Stimulated activated CD8-positive, alpha-beta memory T cell treated with anti-CD3 and anti-CD28 coated beads, Interleukin-12 subunit alpha, Interleukin-12 subunit beta, amount 100 ng/mL, for 4 hours (primary cell): ENCODE results near the gene IFNA8.
"Not testable (repeated sequence)": the region's sequence is repeated elsewhere in the genome, so short reads cannot be mapped to it uniquely, and the experiment has no call there.

Experiments
- DNase-seq: peaks from one replicate; pipeline ENCODE4 v3.0.0-alpha.2; 2020; ENCODE audit warnings: low read depth

The IFNA8 gene

DNA sequence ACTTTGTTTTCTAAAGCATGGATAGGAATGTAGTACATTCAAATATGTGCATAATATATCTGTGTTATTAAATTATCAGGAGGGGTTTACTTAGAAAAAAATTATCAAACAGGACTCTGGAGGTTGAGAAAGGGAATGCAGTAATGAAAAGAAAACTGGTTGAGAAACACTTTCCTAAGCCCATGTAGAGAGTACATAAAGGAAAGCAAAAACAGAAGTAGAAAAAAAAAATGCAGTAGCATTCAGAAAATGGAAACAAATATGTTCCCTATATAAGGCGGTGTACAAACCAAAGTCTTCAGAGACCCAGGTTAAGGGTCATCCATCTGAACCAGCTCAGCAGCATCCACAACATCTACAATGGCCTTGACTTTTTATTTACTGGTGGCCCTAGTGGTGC, at the start of gene IFNA8:
IFNA8 (plus strand) TSS at position 301 of the 400 bp plus-strand sequence; CDS start at position 361, 60 bp downstream.
- DNase-seq, result no peak

DNA sequence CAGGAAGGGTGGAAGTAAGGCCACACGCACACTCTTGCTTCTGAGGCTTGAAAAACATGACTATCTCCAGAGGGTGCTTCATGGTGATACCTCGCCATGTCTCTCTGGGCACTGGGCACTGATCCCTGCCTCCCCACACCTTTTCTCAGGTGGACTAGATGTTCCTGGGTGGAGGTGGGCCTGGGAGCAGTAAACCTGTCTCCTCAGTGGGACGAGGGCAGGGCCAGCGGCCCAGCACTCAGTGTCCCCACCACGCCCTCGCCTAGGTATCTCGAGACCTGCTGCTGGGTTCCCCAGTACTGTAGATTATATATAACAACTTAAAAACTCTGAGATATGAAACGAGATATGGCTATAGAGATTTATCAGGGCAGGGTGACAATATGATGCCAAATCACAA, 46.6 kb upstream of the IFNA8 start:
- DNase-seq, result no peak

DNA sequence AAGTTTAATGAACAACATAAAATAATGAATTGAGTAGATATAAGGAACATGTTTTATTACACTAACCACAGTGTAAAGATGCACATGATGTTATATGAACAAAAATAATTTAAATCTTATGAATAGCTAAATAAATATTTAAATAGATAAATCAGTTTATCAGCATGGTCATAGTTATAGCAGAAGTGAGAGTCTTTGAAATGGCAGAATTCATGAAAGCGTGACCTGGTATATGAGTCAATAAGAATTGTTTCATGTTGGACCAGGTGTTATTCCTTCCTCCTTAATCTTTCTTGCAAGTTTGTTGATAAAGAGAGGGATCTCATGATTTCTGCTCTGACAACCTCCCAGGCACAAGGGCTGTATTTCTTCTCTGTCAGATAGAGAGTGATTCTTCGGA, 41.7 kb upstream of the IFNA8 start:
- DNase-seq, result not testable (repeated sequence)

DNA sequence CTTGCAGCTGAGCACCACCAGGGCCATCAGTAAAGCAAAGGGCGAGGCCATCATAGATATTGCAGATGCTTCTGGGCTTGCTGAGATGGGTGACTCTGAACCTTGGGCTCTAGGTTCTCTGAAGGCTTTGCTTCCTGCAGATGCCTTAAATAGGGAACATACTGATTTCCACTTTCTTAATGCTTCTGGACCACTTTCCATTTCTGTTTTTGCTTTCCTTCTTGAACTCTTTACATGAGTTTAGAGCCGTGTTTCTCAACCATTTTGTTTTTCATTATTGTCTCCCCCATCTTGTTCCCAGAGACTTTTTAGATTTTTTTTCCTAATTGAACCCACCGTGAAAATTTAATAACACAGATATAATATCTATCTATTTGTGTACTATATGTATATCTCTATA, 41.0 kb upstream of the IFNA8 start, which contains the start of gene IFNA13:
IFNA13 (minus strand) TSS at position 101 of the 400 bp plus-strand sequence; CDS start at position 54, 47 bp downstream.
- no peak for DNase-seq

DNA sequence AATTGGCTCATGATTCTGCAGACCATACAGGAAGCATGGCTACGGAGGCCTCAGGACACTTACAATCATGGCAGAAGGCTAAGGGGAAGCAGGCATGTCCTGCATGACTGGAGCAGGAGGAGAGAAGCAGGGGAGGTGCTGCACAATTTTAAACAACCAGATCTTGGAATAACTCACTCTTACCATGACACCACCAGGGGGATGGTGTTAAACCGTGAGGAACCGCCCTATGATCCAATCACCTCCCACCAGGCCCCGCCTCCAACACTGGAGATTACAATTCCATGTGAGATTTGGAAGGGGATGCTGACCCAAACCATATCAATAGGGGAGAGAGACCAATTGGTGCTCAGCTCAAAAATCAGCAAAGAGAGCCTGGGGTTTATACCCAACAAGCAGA, 37.5 kb upstream of the IFNA8 start:
- DNase-seq, result not testable (repeated sequence)

DNA sequence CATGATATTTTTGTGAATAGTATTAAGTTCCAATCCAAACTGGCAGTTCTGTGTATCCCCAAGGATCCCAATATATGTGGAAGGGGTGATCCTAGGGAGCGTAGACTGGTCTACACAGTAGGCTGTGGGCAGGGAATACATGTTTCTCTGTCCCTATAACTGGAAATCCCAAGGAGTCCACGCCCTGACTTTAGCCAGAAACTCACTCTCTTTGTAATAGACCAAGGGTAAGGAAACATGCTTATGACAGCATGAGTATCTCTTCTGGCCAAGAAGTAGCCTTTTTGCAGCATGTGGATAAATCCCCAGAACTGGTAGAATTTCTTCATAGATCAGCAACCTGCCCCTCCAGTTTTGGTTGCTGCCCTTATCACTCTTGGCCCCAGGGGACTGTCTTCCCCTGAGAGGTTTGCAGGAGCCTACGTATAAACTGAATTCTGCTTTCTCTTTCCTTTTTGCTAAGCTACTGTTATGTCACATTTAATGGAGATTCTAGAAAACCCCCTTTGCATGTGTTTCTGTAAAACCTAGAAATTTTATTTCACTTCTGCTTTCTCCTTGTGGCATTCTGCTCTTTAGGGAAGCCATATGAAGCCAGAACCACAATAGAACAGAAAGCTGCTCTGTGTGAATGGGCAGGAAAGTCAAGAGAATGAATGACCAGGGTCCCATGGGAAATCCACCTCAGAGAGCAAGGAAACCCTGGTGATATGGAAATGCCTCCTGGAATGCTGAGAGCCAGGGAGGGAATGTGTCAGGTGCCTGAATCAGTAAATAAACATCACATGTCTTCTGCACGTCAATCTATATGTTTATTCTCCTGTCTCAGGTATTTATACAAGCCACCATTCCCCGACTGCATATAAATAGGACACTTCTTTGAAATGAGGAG, 27.2 kb upstream of the IFNA8 start:
- DNase-seq, result no peak

DNA sequence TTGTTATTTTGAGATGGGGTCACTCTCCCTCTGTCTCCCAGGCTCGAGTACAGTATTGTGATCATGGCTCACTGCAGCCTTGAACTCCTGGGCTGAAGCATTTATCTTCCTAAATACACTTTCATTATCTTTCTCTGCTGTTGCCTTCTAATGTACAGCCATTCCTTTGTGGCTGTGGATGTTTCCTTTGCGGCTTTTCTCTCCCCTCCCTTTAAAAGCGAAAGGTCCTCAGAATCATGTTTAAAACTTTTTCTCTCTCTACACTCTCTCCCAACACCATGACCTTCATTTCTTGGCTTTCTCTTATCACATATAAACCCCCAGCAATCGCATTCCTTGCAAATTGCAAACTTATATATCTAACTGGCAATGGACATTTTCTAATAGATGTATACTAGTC, 25.3 kb upstream of the IFNA8 start:
- DNase-seq, result no peak

DNA sequence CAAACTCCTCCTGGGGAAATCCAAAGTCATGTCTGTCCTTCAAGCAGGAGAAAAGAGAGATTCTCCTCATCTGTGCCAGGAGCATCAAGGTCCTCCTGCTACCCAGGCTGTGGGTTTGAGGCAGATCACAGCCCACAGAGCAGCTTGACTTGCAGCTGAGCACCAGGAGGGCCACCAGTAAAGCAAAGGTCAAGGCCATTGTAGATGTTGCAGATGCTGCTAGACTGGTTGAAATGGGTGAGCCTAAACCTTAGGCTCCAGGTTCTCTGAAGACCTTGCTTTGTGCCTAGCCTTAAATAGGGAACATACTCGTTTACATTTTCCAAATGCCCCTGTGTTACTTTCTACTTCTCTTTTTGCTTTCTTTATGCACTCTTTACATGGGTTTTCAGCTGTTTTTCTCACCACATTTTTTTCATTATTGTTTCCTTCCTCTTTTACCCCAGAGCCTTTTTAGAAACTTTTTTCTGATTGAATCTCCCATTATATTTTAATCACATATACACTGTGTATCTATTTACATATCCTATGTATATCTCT, 23.7 kb upstream of the IFNA8 start, which contains the start of gene IFNA2:
IFNA2 (minus strand) TSS at position 268 of the 540 bp plus-strand sequence; CDS start at position 199, 69 bp downstream.
- no peak for DNase-seq

DNA sequence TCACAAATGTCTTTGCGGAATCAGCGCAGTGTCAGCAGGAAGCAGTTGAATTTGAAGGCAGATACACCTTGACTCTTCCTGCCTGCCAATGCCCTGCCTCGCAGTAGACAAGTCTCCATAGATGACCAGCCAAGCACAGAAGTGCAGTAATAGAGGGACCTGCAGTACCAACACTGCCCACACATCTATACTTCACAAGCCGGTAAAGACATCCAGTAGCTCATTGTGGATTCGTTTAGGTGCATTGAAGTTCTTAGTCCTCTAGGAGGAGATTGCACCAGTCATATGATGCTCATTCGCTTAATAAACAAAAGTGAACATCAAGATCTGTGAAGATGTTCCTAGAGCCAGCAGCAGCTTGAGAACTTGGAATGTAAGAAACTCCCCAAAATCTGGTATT, 16.6 kb upstream of the IFNA8 start:
- no peak for DNase-seq

DNA sequence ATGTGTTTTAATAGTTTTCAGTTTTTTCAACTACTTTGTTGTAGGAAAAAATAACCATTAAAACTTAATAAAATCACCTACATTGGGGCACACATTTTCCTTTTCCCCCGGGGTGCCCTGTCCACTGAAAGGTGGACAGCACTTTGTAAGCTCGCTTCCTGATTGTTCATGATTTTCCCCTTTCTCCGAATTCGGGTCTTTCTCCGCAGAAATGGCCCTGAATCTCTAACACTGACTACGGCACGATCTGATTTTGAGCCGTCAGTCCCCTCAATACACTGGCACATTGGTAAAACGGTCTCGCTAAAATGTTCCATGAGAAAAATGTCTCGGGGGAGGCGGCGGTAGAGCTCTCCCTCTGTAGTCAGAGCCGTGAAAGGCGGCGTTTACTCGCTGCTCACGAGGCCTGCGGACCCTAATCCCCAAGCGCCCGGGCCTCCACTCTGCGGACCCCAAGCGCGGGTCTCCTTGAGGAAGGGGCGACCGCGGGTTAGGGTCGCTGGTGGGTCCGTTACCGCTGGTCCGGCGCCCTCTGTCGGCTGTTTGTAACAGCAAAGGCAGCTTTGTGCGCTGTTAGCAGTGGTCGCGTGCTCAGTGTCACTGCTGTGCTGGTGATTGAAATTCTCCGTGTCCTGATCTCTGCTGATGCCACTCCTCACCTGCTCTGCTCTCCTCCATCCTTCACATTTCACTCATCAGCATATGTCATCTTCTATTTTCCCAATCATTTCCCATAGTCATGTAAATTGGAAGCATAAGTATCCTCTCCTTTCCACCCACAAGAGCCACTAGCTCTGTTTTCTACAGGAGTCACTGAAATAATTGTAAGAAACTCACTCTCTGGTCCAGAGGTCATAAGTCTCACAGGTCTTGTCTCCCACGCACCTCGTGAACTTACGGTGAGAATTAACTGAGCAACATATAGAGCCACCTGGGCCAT, 12.9 kb upstream of the IFNA8 start:
- DNase-seq, result peak; percentile 40

DNA sequence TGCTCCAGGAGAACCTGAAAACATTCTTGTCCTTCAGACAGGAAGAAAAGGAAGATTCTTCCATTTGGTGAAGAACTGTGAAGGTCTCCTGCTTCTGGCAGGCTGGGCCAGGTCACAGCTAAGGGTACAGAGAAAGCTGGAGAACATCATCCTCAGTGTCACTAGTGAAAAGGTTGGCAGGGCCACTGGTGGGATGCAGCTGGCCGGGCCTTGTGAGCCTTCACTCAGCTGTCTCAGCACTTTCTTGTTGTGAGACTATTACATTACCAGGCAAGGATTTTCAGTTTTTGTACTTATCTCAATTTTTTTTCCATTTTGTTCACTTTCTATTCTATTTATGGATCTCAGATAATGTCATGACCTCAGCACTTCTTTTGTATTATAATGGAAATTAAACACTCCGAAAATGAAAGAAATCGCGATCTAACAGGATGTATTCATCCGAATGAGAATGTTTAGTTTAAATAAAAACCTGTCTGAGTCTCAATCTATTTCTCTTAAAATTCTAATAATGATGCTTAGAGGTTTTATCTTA, 9.9 kb upstream of the IFNA8 start:
- DNase-seq, result no peak

DNA sequence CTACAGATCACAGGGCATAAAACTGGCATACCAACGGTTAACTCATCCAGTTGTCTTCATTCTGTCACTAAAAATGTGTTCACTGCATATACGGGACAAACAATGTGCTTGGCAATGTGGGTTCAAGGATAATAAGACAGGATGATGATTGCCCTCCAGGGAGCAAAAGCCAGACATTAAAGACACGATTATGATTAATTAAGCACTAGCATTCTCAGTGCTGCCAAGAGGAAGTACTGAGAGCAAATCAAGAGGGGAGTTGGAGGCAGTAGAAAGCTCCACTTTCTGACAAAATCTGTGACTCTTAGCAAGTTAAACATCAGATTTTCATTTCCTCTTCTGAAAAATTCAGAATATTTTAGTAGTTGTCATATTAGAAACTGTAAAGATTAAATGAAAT, 9.0 kb upstream of the IFNA8 start:
- no peak for DNase-seq

DNA sequence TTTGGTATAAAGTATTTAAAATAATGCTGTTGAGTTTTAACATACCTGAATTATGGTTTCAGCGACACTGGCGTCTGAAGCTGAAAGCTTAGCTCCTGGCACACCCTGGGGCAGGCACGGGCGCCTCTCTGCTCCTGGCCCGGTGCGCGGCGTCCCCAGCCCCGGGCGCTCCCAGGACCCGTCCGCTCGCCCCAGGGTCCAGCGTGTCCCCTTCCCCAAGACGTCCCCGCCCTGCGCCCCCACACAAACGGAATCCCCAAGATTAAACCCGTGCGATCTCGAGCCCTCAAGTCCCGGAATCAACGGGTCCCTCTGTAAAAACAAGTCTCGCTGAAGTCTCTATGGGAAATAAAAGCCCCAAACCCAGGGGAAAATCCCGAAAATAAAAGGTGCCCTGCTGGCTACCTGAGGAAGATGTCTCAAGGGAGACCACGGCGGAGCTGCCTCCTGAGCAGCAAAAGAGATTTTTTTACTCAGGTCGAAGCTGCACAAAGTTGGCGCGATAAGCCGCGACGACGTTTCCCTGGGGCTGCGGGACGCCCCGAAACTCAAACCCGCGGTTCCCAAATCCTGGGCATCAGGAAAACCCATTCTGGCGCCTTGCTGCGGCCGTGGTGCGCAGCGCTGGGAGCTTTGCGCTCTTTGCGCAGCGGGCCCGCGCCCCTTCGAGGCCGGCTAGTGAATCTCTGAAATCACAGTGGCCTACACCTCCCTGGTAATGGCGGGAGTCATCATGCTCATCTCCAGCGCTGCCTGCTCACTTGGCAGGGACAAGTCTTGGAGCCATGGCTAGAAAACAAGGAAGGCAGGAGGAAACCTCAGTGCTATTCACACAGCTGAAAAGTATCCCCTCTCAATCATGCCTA, 6.3 kb upstream of the IFNA8 start:
- no peak for DNase-seq

DNA sequence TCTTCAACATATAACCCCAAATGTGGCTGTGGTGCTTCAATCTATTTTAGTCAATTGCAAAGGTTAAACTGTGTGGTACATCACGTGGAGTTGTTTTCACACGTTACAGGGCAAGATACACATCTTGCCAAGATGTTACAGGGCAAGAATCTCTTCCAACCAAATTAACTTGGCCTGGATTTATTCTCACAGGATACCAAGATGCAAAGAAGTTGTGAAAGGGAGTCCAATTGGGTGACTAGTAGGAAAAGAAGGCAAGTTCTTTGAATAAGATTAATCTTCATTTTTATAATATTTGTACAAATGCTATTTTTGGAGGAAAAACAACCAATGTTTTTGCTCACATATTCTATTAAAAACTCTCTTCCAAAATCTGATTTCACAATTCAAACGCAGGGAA, 4.8 kb upstream of the IFNA8 start:
- no peak for DNase-seq

DNA sequence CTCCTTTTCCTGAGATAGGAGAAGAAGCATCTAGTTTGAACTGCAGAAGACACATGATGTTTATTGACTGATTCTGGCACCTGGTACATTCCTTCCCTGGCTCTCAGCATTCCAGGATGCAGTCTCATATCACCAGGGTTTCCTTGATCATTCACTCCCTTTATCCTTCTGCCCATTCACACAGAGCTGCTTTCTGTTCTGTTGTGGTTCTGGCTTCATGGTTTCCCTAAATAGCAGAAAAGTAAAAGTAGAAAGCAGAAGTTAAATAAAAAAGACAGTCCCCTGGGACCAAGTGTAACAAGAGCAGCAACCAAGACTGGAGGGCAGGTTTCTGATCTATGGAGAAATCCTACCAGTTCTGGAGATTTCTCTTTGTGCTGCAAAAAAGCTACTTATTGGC, 3.2 kb downstream of the IFNA8 start:
- DNase-seq, result no peak

DNA sequence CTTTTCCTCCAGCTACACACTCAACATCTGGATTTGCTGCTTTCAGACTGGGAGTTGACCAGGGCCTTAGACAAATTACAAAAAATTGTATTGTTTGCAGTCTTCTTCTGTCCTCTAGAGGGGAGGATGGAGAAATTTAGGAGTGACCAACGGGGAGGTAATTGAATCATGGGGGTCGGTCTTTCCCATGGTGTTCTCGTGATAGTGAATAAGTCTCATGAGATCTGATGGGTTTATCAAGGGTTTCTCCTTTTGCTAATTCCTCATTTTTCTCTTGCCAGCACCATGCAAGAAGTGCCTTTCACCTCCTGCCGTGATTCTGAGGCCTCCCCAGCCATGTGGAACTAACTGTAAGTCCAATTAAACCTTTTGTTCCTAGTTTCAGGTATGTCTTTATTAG, 4.2 kb downstream of the IFNA8 start:
- DNase-seq, result no peak

DNA sequence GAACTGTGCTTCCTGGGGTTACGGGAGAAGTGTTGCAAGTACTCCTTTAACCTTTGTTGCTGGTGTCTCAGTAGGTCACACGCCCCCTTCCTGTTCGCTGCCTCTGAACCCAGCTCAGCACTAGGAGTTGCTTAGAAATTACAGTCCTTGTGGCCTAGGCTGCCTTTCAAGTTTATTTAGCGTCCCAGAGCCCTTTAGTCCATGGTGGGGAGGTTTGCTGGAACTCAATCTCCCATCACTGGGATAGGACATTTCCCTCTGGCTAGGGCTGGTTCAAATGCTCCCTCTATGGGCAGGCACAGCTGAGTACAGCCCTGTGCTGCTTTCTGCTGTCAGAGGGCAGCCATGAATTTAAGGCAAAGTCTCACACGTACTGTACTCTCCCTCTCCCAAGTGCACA, 4.7 kb downstream of the IFNA8 start:
- DNase-seq, result no peak

DNA sequence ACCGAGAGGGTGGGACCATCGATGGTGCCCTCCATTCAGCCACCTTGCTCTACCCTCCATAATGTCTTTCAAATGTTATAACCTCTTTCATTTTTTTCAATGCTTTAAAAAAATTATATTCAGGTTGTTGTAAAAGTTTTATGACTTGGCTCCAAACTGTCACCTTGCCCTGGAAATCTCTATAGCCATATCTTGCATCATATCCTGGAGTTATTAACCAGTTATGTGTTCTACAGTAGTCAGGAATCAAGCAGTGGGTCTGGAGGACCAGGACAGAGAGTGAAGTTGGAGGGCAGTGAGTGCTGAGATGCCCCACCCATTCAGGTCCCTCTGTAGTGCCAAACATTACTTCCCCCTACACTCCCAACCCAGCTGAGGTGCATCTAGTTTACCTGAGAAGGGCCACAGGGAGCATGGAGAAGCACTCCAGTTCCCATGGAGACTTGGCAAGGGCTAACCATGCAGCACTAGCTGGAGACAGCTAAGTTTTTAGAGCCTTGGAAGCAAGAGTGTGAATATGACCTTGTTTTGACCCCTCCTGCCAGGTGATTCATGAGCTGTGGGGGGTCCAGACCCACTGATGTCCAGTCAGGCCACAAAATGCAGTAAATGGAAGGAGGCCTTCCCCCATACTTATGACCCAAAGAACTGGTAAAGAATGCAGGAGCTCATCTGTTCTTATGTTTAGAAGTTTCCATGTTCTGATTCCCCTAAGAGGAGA, 5.5 kb downstream of the IFNA8 start:
- DNase-seq, result no peak

DNA sequence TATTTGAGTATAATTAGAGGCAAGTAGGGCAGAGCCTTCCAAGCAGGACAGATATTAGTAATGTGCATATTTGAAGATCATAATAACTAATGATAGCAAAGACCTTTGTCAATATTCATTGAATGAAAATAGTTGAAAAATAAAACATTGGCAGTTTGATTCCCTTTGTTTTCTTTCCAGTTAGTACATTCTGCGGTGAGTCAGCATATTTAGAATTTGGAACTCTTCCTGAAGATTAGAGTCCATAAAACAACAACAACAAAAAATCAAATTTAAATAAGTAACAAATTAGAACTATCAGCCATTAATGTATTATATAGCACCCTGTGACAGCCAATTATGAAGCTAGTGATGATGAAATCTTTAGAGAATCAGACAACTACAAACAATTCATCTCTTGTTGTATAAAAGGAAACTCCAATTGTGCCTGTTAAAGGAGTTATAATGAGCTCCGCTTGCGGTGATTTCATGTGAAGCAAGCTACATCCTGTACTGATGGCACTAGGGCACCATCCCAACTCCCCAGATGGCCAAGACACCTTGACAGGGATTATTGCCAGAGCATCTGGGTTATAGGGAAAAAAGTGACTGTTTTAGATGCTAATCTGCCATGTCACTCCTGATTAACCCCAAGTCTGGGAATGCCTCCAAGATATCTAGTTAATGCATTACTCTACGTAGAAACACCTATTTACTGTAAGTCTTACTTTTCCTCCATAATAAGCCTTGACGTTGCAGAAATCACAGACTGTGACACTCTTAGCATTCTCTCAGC, 6.8 kb downstream of the IFNA8 start:
- no peak for DNase-seq

DNA sequence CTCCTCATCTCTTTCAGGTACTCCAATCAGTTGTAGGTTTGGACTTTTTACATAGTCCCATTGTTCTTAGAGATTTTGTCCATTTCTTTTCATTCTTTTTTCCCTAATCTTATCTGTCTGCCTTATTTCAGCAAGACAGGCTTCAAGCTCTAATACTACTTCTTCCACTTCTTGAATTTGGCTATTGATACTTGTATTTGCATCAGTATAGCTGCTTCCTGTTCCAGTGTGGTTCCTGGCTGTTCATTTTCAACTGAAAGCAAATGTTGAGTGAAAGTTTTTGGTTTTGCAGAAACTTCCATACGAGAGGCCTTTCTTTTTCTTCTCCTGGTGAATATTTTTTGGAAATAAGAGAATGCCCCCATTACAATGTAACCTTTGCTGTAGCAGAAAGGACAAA, 19.3 kb downstream of the IFNA8 start:
- DNase-seq, result no peak
